SW 1271 (cell line): ENCODE data around the gene ADAMTS1.

Experiments
- DNase-seq, 2 experiments: peaks; one replicate each; lab custom pipeline; 2025; lab: John Stamatoyannopoulos, UW

ADAMTS1 gene

GRCh38 chr21:26844258-26845065 lies 747 bp downstream of the ADAMTS1 start:
- DNase-seq = peak in 1 of 2 experiments; percentile 34

GRCh38 chr21:26843933-26844257 lies 1.3 kb downstream of the ADAMTS1 start:
- DNase-seq = peak in 1 of 2 experiments; percentile 17

GRCh38 chr21:26842974-26843932 lies 2.0 kb downstream of the ADAMTS1 start:
- peak; percentile 14 to 41 for DNase-seq

GRCh38 chr21:26842300-26842699 lies 2.9 kb downstream of the ADAMTS1 start:
- DNase-seq = no peak

- DNase-seq = no peak
Observed at GRCh38 chr21:26840912-26841311, 4.3 kb downstream of the ADAMTS1 start.

- no peak for DNase-seq
Observed at GRCh38 chr21:26840201-26840600, 5.0 kb downstream of the ADAMTS1 start.

- no peak for DNase-seq
Observed at GRCh38 chr21:26837539-26837938, 7.7 kb downstream of the ADAMTS1 start.

GRCh38 chr21:26836528-26836927 lies 8.7 kb downstream of the ADAMTS1 start:
- no peak for DNase-seq

- no peak for DNase-seq
Observed at GRCh38 chr21:26835714-26836265, 9.4 kb downstream of the ADAMTS1 start.

- DNase-seq = no peak
Observed at GRCh38 chr21:26835027-26835713, 10.0 kb downstream of the ADAMTS1 start.

- DNase-seq = no peak
Observed at GRCh38 chr21:26834181-26834905, 10.9 kb downstream of the ADAMTS1 start.

GRCh38 chr21:26833460-26833939 lies 11.7 kb downstream of the ADAMTS1 start:
- DNase-seq = no peak

- DNase-seq = no peak
Observed at GRCh38 chr21:26833011-26833410, 12.2 kb downstream of the ADAMTS1 start.

GRCh38 chr21:26832546-26832945 lies 12.7 kb downstream of the ADAMTS1 start:
- no peak for DNase-seq

- no peak for DNase-seq
Observed at GRCh38 chr21:26826801-26827200, 18.4 kb downstream of the ADAMTS1 start.

GRCh38 chr21:26820509-26820908 lies 24.7 kb downstream of the ADAMTS1 start:
- DNase-seq = no peak

- DNase-seq = no peak
Observed at GRCh38 chr21:26819740-26820324, 25.4 kb downstream of the ADAMTS1 start.

- DNase-seq = no peak
Observed at GRCh38 chr21:26818906-26819305, 26.3 kb downstream of the ADAMTS1 start.

GRCh38 chr21:26815197-26815596 lies 30.0 kb downstream of the ADAMTS1 start:
- no peak for DNase-seq

GRCh38 chr21:26814386-26814785 lies 30.8 kb downstream of the ADAMTS1 start:
- DNase-seq = no peak
